ENCODE data around the gene TBL1XR1.

DNA sequence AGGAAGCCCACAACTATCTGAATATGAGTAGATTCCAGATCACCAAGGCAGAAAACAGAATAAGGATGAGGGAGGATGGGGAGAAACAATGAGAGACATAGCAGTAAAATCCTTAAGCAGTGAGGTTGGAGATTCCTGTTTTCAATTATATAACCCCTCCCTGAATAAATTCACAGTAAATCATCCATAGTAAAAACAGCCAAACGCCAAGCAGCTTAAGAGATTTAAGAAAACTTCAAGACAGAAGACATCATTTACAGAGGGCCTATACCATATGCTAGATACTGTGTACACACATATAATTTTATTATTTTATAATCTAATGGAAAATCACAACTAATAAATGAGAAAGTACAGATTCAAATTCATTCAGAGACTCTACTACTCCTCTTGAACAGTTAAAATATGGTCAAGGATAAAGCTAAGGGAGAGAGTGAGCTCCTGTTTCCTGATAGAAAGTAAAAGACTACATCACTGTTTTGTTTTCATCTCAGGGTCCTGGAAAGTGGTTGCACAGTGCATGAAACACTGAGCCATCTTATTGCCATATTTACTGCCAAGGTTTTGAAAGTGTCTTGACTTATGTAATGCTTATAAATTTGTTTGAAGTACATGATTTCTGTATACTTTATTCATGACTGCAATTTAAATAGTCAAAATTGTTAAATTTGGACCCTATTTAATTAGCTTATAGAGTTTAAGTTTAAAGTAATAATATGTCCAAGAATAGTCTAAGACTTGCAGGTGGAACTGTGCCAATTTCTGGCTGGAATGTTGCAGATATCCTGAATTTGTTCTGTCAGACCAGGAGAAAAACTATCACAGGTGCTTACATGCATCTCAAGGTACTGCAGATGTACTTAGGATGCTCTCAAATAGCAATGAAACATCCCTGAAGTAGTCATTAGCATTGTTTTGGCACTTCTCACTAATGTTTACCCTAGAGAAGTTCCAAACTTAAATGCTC, 141.4 kb downstream of the TBL1XR1 start:
- TF ChIP-seq POLR2AphosphoS5 (IDR thresholded peaks at IDR 0.05; ENCODE audit: low read depth, low read length), result no peak
- TF ChIP-seq, protein P1, sequence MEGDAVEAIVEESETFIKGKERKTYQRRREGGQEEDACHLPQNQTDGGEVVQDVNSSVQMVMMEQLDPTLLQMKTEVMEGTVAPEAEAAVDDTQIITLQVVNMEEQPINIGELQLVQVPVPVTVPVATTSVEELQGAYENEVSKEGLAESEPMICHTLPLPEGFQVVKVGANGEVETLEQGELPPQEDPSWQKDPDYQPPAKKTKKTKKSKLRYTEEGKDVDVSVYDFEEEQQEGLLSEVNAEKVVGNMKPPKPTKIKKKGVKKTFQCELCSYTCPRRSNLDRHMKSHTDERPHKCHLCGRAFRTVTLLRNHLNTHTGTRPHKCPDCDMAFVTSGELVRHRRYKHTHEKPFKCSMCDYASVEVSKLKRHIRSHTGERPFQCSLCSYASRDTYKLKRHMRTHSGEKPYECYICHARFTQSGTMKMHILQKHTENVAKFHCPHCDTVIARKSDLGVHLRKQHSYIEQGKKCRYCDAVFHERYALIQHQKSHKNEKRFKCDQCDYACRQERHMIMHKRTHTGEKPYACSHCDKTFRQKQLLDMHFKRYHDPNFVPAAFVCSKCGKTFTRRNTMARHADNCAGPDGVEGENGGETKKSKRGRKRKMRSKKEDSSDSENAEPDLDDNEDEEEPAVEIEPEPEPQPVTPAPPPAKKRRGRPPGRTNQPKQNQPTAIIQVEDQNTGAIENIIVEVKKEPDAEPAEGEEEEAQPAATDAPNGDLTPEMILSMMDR (IDR thresholded peaks at IDR 0.05), result no peak
- TF ChIP-seq, protein P2, sequence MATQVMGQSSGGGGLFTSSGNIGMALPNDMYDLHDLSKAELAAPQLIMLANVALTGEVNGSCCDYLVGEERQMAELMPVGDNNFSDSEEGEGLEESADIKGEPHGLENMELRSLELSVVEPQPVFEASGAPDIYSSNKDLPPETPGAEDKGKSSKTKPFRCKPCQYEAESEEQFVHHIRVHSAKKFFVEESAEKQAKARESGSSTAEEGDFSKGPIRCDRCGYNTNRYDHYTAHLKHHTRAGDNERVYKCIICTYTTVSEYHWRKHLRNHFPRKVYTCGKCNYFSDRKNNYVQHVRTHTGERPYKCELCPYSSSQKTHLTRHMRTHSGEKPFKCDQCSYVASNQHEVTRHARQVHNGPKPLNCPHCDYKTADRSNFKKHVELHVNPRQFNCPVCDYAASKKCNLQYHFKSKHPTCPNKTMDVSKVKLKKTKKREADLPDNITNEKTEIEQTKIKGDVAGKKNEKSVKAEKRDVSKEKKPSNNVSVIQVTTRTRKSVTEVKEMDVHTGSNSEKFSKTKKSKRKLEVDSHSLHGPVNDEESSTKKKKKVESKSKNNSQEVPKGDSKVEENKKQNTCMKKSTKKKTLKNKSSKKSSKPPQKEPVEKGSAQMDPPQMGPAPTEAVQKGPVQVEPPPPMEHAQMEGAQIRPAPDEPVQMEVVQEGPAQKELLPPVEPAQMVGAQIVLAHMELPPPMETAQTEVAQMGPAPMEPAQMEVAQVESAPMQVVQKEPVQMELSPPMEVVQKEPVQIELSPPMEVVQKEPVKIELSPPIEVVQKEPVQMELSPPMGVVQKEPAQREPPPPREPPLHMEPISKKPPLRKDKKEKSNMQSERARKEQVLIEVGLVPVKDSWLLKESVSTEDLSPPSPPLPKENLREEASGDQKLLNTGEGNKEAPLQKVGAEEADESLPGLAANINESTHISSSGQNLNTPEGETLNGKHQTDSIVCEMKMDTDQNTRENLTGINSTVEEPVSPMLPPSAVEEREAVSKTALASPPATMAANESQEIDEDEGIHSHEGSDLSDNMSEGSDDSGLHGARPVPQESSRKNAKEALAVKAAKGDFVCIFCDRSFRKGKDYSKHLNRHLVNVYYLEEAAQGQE (IDR thresholded peaks at IDR 0.05; ENCODE audit: insufficient read depth in 1 of 2, low read depth in 2 of 2, low read length in 1 of 2), result no peak

Measured in Panc1 (cell line).